SH-SY5Y (cell line): Measurements from ENCODE around the gene SUN2.

Experiments used
- GATA2 ChIP-seq: IDR thresholded peaks from 2 replicates; pipeline ENCODE4 v1.6.1; 2011; ENCODE audit warnings: mild to moderate bottlenecking, low read depth, low read length
- GATA3 ChIP-seq: IDR thresholded peaks from 2 replicates; pipeline ENCODE4 v1.6.1; 2011; ENCODE audit warnings: low read depth, mild to moderate bottlenecking, low read length, moderate library complexity

DNA sequence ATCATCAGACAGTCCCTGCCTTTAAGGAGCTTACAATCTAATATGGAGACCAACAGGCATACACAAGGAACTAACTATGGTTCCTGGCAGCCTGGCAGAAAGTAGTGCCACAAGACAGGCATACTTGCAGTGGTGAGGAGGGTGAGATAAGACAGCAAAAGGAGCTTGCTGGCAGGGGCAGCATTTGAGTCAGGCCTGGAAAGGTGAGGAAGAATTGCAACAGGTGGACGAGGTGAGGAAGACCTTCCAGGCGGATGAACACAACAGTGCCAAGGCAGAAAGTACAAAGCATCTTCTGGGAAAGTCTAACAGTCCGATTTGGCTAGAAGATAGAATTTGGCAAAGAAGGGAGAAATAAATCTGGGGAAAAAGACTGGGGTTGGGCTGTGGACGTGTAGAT is 33.8 kb upstream of the SUN2 start:
- no peak for TF ChIP-seq GATA2
- TF ChIP-seq GATA3, result no peak
